Peyer's patch (tissue), 4 donors: Measurements from ENCODE around the gene KDM6A. TPM values are rescaled to one million over a fixed set of nuclear protein-coding genes. Genes with fewer than 3 reads are reported as not detected.
"Not testable (repeated sequence)": the region's sequence is repeated elsewhere in the genome, so short reads cannot be mapped to it uniquely, and the experiment has no call there.

Source experiments
- DNase-seq, 3 donors: peaks; one replicate each; pipeline ENCODE4 v3.0.0-alpha.2; 2017 to 2019
- H3K27ac ChIP-seq, 4 donors: fragments of 200-600 bp; sonication (generic); one replicate each; pipeline ENCODE4 v1.5.1; 2016 to 2019
- H3K27me3 ChIP-seq, 2 donors: fragments of 200-600 bp; sonication (generic); one replicate each; pipeline ENCODE4 v1.5.1; 2019
- H3K36me3 ChIP-seq, 3 donors: fragments of 200-600 bp; sonication (generic); one replicate each; pipeline ENCODE4 v1.5.1; 2016 to 2019
- H3K4me1 ChIP-seq, 4 donors: fragments of 200-600 bp; sonication (generic); one replicate each; pipeline ENCODE4 v1.5.1; 2016 to 2019
- H3K4me3 ChIP-seq, 4 donors: fragments of 200-600 bp; sonication (generic); 1 replicate in 3 of 4; 2 replicates in 1 of 4; pipeline ENCODE4 v1.5.1; 2016 to 2019; ENCODE audit warnings: mild to moderate bottlenecking in 1 of 4
- H3K9me3 ChIP-seq, 4 donors: fragments of 200-600 bp; sonication (generic); one replicate each; pipeline ENCODE4 v1.5.1; 2016 to 2019; ENCODE audit warnings: mild to moderate bottlenecking in 1 of 4
- CTCF ChIP-seq, 6 experiments: fragments of 450-650 bp in 4 of 6; fragments of 200-600 bp in 2 of 6; sonication (generic) in 1 of 6; IDR thresholded peaks; one replicate each; pipeline ENCODE4 v1.5.1; 2017 to 2019; ENCODE audit warnings: antibody characterized with exemption in 6 of 6, mild to moderate bottlenecking in 3 of 6, moderate library complexity in 1 of 6
- POLR2A ChIP-seq, 2 donors: fragments of 450-650 bp; IDR thresholded peaks; one replicate each; pipeline ENCODE4 v1.5.1; 2017; ENCODE audit warnings: antibody characterized with exemption in 2 of 2, mild to moderate bottlenecking in 2 of 2, moderate library complexity in 2 of 2
- total RNA-seq, 4 donors: library from RNA; depleted of rRNA; stranded (reverse); fragments of >200 nt; gene quantifications; one replicate each; pipeline ENCODE4 v1.1.0, GENCODE V29; 2016

Gene KDM6A
- total RNA-seq, 4 donors from 2014 or later, result 40.4 to 83.2 (median 73.7) TPM

- TF ChIP-seq POLR2A (IDR thresholded peaks at IDR 0.05), result no peak
- TF ChIP-seq CTCF (IDR thresholded peaks at IDR 0.05), result no peak
- H3K4me3 ChIP-seq, result no peak overlapping the region
- no peaks in the 10 kb centered on the region for H3K36me3 ChIP-seq
- no peak overlapping the region for H3K27ac ChIP-seq
- no peaks in the 10 kb centered on the region for H3K27me3 ChIP-seq
- no peaks in the 10 kb centered on the region for H3K9me3 ChIP-seq
- DNase-seq, result no peak
- no peaks in the 10 kb centered on the region for H3K4me1 ChIP-seq
These were observed 163.2 kb downstream of the KDM6A start for GRCh38 chrX:45036161-45036560.

GRCh38 chrX:45040137-45040536 lies 167.1 kb downstream of the KDM6A start:
- H3K36me3 ChIP-seq, result not testable (repeated sequence)

GRCh38 chrX:45046417-45046816 lies 173.4 kb downstream of the KDM6A start:
- no peaks in the 10 kb centered on the region for H3K27me3 ChIP-seq
- no peak for TF ChIP-seq CTCF (IDR thresholded peaks at IDR 0.05)
- no peak for TF ChIP-seq POLR2A (IDR thresholded peaks at IDR 0.05)
- no peak for DNase-seq

More at GRCh38 chrX:45040137-45040536, 167.1 kb downstream of the KDM6A start:
- not testable (repeated sequence) for DNase-seq, H3K4me3 ChIP-seq, H3K27ac ChIP-seq, H3K27me3 ChIP-seq, H3K4me1 ChIP-seq, H3K9me3 ChIP-seq

GRCh38 chrX:45050558-45050957 lies 177.6 kb downstream of the KDM6A start:
- no peaks in the 10 kb centered on the region for H3K4me1 ChIP-seq
- no peaks in the 10 kb centered on the region for H3K9me3 ChIP-seq
- no peak overlapping the region for H3K27ac ChIP-seq
- H3K27me3 ChIP-seq, result no peaks in the 10 kb centered on the region
- H3K36me3 ChIP-seq, result no peaks in the 10 kb centered on the region
- DNase-seq, result no peak
- TF ChIP-seq POLR2A (IDR thresholded peaks at IDR 0.05), result no peak
- TF ChIP-seq CTCF (IDR thresholded peaks at IDR 0.05), result no peak
- no peak overlapping the region for H3K4me3 ChIP-seq

More at GRCh38 chrX:45046417-45046816, 173.4 kb downstream of the KDM6A start:
- Histone ChIP-seq H3K4me1 (no peaks in the 10 kb centered on the region), H3K4me3 (no peak overlapping the region), H3K9me3 (no peaks in the 10 kb centered on the region), H3K36me3 (no peaks in the 10 kb centered on the region), H3K27ac (no peak overlapping the region)

- TF ChIP-seq CTCF (IDR thresholded peaks at IDR 0.05), result no peak
- TF ChIP-seq POLR2A (IDR thresholded peaks at IDR 0.05), result no peak
- Histone ChIP-seq H3K9me3 (no peaks in the 10 kb centered on the region), H3K27ac (no peak overlapping the region), H3K36me3 (peaks cover 0 to 21% (median 0%) of the 10 kb centered on the region in 3 donors), H3K27me3 (no peaks in the 10 kb centered on the region), H3K4me1 (no peaks in the 10 kb centered on the region), H3K4me3 (no peak overlapping the region)
- no peak for DNase-seq
These were observed 183.6 kb downstream of the KDM6A start for GRCh38 chrX:45056428-45057145.

- H3K4me1 ChIP-seq, H3K4me3 ChIP-seq, H3K27me3 ChIP-seq, H3K9me3 ChIP-seq, DNase-seq, H3K27ac ChIP-seq: not testable (repeated sequence)
- peaks cover 0 to 39% (median 0%) of the 10 kb centered on the region in 3 donors for H3K36me3 ChIP-seq
These were observed 186.9 kb downstream of the KDM6A start for GRCh38 chrX:45059906-45060305.
